Panc1 (cell line): ENCODE data around the gene MEGF9. TPM values are rescaled to one million over a fixed set of nuclear protein-coding genes. Genes with fewer than 3 reads are reported as not detected.

Source experiments
- ATAC-seq: fragments of 200-7000 bp; cut with Tn5 transposase; 2 replicates; pipeline ENCODE4 v1.9.1; 2020; ENCODE audit warnings: mild to moderate bottlenecking, moderate library complexity
- BruUV-seq: library from RNA; stranded (reverse); fragments of 400-500 nt; replicated peaks from 2 replicates; lab custom pipeline; 2021; lab: Mats Ljungman, UMichigan
- CTCF ChIA-PET: fragments of 300-600 bp; sonication (Branson Sonifier 250); formaldehyde crosslinking; loops from one replicate; lab custom pipeline; 2022; ENCODE audit warnings: antibody characterized with exemption; lab: Charles Lee
- POLR2A ChIA-PET: fragments of 300-600 bp; sonication (Branson Sonifier 250); formaldehyde crosslinking; loops from one replicate; lab custom pipeline; 2022; ENCODE audit warnings: antibody characterized with exemption; lab: Charles Lee
- DNase-seq: peaks from one replicate; pipeline ENCODE4 v3.0.0-alpha.2; 2010; ENCODE audit warnings: low read depth, low spot score
- H3K27ac ChIP-seq: 2 replicates; pipeline ENCODE4 v1.5.1; 2011; ENCODE audit warnings: mild to moderate bottlenecking, low read length, inconsistent platforms
- H3K27me3 ChIP-seq: fragments of 200-500 bp; sonication (Bioruptor generic); 2 replicates; pipeline ENCODE4 v1.6.0; 2014; ENCODE audit warnings: low read length, inconsistent platforms; ENCODE audit not compliant: control insufficient read depth, insufficient read depth
- H3K36me3 ChIP-seq: fragments of 200-500 bp; sonication (Bioruptor generic); 2 replicates; pipeline ENCODE4 v1.5.1; 2014; ENCODE audit warnings: inconsistent platforms, mild to moderate bottlenecking, low read length, moderate library complexity; ENCODE audit not compliant: control insufficient read depth, insufficient read depth
- H3K4me1 ChIP-seq: 2 replicates; pipeline ENCODE4 v1.5.1; 2011; ENCODE audit warnings: inconsistent platforms, mild to moderate bottlenecking, low read length, moderate library complexity; ENCODE audit not compliant: control insufficient read depth, insufficient read depth
- H3K4me3 ChIP-seq, 2 experiments: 2 replicates each; pipeline ENCODE4 v1.5.1; 2011 to 2012; ENCODE audit warnings: low read depth in 2 of 2, low read length in 2 of 2, mild to moderate bottlenecking in 2 of 2, inconsistent platforms in 1 of 2, moderate library complexity in 1 of 2
- H3K9me3 ChIP-seq: fragments of 200-500 bp; sonication (Bioruptor generic); 2 replicates; pipeline ENCODE4 v1.5.1; 2014; ENCODE audit warnings: low read depth, mild to moderate bottlenecking, inconsistent platforms, low read length, moderate library complexity; ENCODE audit not compliant: control insufficient read depth, insufficient read depth
- POLR2AphosphoS5 ChIP-seq: IDR thresholded peaks from 2 replicates; pipeline ENCODE4 v1.6.1; 2012; ENCODE audit warnings: mild to moderate bottlenecking, low read depth, low read length, moderate library complexity
- REST ChIP-seq, 2 experiments: IDR thresholded peaks; 2 replicates each; pipeline ENCODE4 v1.6.1; 2011 to 2012; ENCODE audit warnings: low read depth in 2 of 2, control low read depth in 1 of 2, low read length in 1 of 2, mild to moderate bottlenecking in 1 of 2, moderate library complexity in 1 of 2; ENCODE audit not compliant: insufficient read depth in 1 of 2
- SIN3A ChIP-seq: IDR thresholded peaks from 2 replicates; pipeline ENCODE4 v1.6.1; 2012; ENCODE audit warnings: low read depth, mild to moderate bottlenecking, low read length, moderate library complexity, borderline replicate concordance; ENCODE audit not compliant: insufficient read depth
- TCF7L2 ChIP-seq: IDR thresholded peaks from 2 replicates; pipeline ENCODE4 v1.6.1; 2011; ENCODE audit warnings: mild to moderate bottlenecking, low read depth, low read length, inconsistent platforms
- in situ Hi-C: cut with HindIII; loops from 2 replicates; pipeline ENCODE4 v1.10.0; 2016; ENCODE audit warnings: low sequenced_read_pairs, low pct_unique_long_range_greater_than_20kb
- intact Hi-C: fragments of 100-400 bp; cut with micrococcal nuclease; formaldehyde crosslinking; loops from one replicate; pipeline ENCODE4 v1.10.0; 2022; ENCODE audit not compliant: unreplicated experiment
- total RNA-seq: library from RNA; stranded (reverse); gene quantifications from one replicate; pipeline ENCODE4 v1.2.1, GENCODE V29; 2021; ENCODE audit not compliant: unreplicated experiment
- TF ChIP-seq, protein P1 (sequence below): fragments of 450-650 bp; IDR thresholded peaks from 2 replicates; pipeline ENCODE4 v1.5.1; 2017; ENCODE audit warnings: mild to moderate bottlenecking

MEGF9 gene
- total RNA-seq, 1 experiment from 2014 or later, result 6.3 TPM

GRCh38 chr9:120735415-120736126 lies 21.3 kb upstream of the MEGF9 start:
- intact Hi-C loops, result no loop called here
- CTCF ChIA-PET, result no interaction called here

DNA sequence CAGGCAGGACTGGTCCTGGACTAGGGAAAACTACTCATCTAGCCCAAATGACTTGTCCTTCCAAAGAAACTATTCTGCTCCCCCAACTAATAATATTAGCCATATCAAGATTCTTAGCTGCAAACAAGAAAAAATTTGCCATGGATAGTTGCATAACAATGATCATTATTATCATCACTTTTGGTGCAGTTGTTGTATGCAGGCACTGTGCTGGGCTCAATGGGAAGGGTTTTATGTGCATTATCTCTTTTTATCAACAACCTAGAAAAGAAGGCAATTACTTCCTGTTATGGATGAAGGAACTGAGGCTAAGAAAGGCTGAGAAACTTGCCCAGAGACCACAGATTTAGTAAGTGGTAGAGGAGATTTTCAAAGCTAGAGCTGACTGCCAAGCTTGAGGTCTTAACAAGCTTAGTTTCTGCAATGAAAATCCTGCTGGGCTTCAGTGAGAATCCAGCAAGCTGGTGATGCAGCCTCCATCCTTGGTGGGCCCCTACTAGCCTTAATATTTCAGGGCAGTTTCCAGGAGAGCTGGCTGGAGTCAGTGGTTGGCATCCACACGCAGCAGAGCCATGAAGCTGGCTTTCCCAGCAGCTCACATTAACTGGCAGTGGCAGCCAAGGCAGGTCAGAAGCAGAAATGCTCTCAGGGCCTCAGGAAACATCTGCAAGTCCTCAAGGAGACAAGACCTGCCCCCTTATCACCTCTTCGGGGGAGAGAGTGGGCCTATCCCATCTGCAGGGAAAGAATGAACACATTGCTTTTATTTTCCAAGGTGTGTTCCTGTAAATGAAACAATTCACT lies 20.5 kb upstream of the MEGF9 start:
- TF ChIP-seq POLR2AphosphoS5, result no peak
- no peak for TF ChIP-seq REST (IDR thresholded peaks at IDR 0.05; ENCODE audit: insufficient read depth in 1 of 2, low read depth in 2 of 2, low read length in 1 of 2)
- TF ChIP-seq, protein P1, sequence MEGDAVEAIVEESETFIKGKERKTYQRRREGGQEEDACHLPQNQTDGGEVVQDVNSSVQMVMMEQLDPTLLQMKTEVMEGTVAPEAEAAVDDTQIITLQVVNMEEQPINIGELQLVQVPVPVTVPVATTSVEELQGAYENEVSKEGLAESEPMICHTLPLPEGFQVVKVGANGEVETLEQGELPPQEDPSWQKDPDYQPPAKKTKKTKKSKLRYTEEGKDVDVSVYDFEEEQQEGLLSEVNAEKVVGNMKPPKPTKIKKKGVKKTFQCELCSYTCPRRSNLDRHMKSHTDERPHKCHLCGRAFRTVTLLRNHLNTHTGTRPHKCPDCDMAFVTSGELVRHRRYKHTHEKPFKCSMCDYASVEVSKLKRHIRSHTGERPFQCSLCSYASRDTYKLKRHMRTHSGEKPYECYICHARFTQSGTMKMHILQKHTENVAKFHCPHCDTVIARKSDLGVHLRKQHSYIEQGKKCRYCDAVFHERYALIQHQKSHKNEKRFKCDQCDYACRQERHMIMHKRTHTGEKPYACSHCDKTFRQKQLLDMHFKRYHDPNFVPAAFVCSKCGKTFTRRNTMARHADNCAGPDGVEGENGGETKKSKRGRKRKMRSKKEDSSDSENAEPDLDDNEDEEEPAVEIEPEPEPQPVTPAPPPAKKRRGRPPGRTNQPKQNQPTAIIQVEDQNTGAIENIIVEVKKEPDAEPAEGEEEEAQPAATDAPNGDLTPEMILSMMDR, result no peak
- no peak for TF ChIP-seq TCF7L2
- no peak overlapping the region for H3K4me3 ChIP-seq
- intact Hi-C loops, result no loop called here

More at GRCh38 chr9:120735415-120736126, 21.3 kb upstream of the MEGF9 start:
- Histone ChIP-seq H3K27ac (no peak overlapping the region), H3K27me3 (no peaks in the 10 kb centered on the region), H3K36me3 (no peaks in the 10 kb centered on the region), H3K4me1 (peaks cover 4% of the 10 kb centered on the region), H3K4me3 (no peak overlapping the region), H3K9me3 (no peaks in the 10 kb centered on the region)
- in situ Hi-C loops, result no loop called here
- POLR2A ChIA-PET, result no interaction called here
- DNase-seq, result no peak
- TF ChIP-seq POLR2AphosphoS5 (no peak), SIN3A (no peak), TCF7L2 (no peak), REST (IDR thresholded peaks at IDR 0.05; ENCODE audit: insufficient read depth in 1 of 2, low read depth in 2 of 2, low read length in 1 of 2) (no peak)
- TF ChIP-seq, protein P1, result no peak
- BruUV-seq, result no TSS peak
- no peak for ATAC-seq

More for the DNA sequence above, 20.5 kb upstream of the MEGF9 start:
- in situ Hi-C loops, result no loop called here
- no peak for DNase-seq
- Histone ChIP-seq H3K27me3 (no peaks in the 10 kb centered on the region), H3K9me3 (no peaks in the 10 kb centered on the region), H3K4me1 (peaks cover 4% of the 10 kb centered on the region), H3K27ac (0 out of 2 replicates have a peak overlapping the region, but pooled peaks have one; percentile 17), H3K36me3 (no peaks in the 10 kb centered on the region)
- ChIA-PET POLR2A (no interaction called here), CTCF (no interaction called here)
- ATAC-seq, result no peak
- BruUV-seq, result no TSS peak
